ENCODE measurements around the gene CDKN2B-AS1.
A peak's percentile ranks its signal among the peaks of the same experiment; 100 is the strongest.

CDKN2B-AS1 gene

GRCh38 chr9:22098643-22099332 is 104.2 kb downstream of the CDKN2B-AS1 start:
- DNase-seq = no peak

GRCh38 chr9:22100626-22101025 is 106.0 kb downstream of the CDKN2B-AS1 start:
- no peak for DNase-seq

GRCh38 chr9:22102146-22103053 is 107.8 kb downstream of the CDKN2B-AS1 start:
- no peak for DNase-seq

- DNase-seq = no peak
Observed at GRCh38 chr9:22103685-22104575, 109.3 kb downstream of the CDKN2B-AS1 start.

- no peak for DNase-seq
Observed at GRCh38 chr9:22105005-22105722, 110.6 kb downstream of the CDKN2B-AS1 start.

- DNase-seq = no peak
Observed at GRCh38 chr9:22107202-22108045, 112.8 kb downstream of the CDKN2B-AS1 start.

GRCh38 chr9:22108581-22109370 is 114.2 kb downstream of the CDKN2B-AS1 start:
- no peak for DNase-seq

- DNase-seq = no peak
Observed at GRCh38 chr9:22111176-22111953, 116.8 kb downstream of the CDKN2B-AS1 start.

- DNase-seq = no peak
Observed at GRCh38 chr9:22111954-22112247, 117.3 kb downstream of the CDKN2B-AS1 start.

- no peak for DNase-seq
Observed at GRCh38 chr9:22112870-22113821, 118.6 kb downstream of the CDKN2B-AS1 start.

- DNase-seq = no peak
Observed at GRCh38 chr9:22114956-22115355, 120.4 kb downstream of the CDKN2B-AS1 start.

GRCh38 chr9:22116758-22117157 is 122.2 kb downstream of the CDKN2B-AS1 start:
- DNase-seq = no peak

- no peak for DNase-seq
Observed at GRCh38 chr9:22117511-22118384, 123.2 kb downstream of the CDKN2B-AS1 start.

GRCh38 chr9:22118810-22119521 is 124.4 kb downstream of the CDKN2B-AS1 start:
- no peak for DNase-seq

GRCh38 chr9:22119522-22120158 is 125.0 kb downstream of the CDKN2B-AS1 start:
- peak; percentile 2 for DNase-seq

GRCh38 chr9:22120159-22120549 is 125.6 kb downstream of the CDKN2B-AS1 start:
- DNase-seq = no peak

All from CD4-positive, alpha-beta T cell treated with Interleukin-6 for 4 hours (primary cell).